ENCODE measurements around the gene SPOPL.

DNA sequence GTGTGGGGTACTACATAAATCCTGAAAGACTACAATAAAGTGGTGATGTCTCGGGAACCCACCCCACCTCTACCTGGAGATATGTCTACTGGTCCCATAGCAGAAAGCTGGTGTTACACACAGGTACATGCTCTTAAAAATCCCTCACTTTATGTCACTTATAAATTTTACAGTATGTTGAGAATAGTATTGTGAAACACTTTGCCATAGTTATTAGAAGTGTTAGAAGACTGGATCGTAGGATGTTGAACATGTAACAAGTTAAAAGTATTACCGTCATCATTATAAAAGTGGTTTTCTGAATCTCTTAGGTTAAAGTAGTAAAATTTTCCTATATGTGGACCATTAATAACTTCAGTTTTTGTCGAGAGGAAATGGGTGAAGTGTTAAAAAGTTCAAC, 48.6 kb downstream of the SPOPL start:
- TF ChIP-seq POLR2AphosphoS5 (IDR thresholded peaks at IDR 0.05; ENCODE audit: low read depth, low read length) (no peak), SIN3A (IDR thresholded peaks at IDR 0.05; ENCODE audit: borderline replicate concordance, insufficient read depth, low read length) (no peak)
